Endothelial cell of umbilical vein (primary cell): Measurements from ENCODE around the gene GSTK1. TPM values are rescaled to one million over a fixed set of nuclear protein-coding genes. Genes with fewer than 3 reads are reported as not detected.

Source experiments
- BruUV-seq: library from RNA; stranded (reverse); fragments of 400-500 nt; replicated peaks from 2 replicates; lab custom pipeline; 2021; lab: Mats Ljungman, UMichigan
- CTCF ChIA-PET: fragments of 300-600, 350-600 bp; sonication (Branson Sonifier 250); formaldehyde crosslinking; loops from one replicate; lab custom pipeline; 2021; ENCODE audit warnings: antibody characterized with exemption, inconsistent platforms; lab: Charles Lee
- POLR2A ChIA-PET: fragments of 300-600, 350-600 bp; sonication (Branson Sonifier 250); formaldehyde crosslinking; loops from one replicate; lab custom pipeline; 2021; ENCODE audit warnings: antibody characterized with exemption, inconsistent platforms; lab: Charles Lee
- DNase-seq: peaks from one replicate; pipeline ENCODE4 v3.0.0-alpha.2; 2011; ENCODE audit warnings: low read depth, low spot score
- FAIRE-seq: peaks from 2 replicates; lab custom pipeline; 2011; peaks lifted over from hg19 to GRCh38; lab: Jason Lieb, UNC
- H2AFZ ChIP-seq: 2 replicates; pipeline ENCODE4 v1.6.0; 2012; ENCODE audit warnings: low read depth, low read length, control low read depth, inconsistent platforms
- H3K27ac ChIP-seq: 2 replicates; pipeline ENCODE4 v1.5.1; 2011; ENCODE audit warnings: low read depth, mild to moderate bottlenecking, control low read depth, low read length, moderate library complexity; ENCODE audit not compliant: insufficient read depth
- H3K27me3 ChIP-seq, 2 experiments: 2 replicates each; pipeline versions ENCODE4 v1.6.0 to v1.6.1; 2011; ENCODE audit warnings: low read length in 2 of 2, mixed read lengths in 1 of 2; ENCODE audit not compliant: control insufficient read depth in 2 of 2, insufficient read depth in 2 of 2
- H3K36me3 ChIP-seq, 2 experiments: 2 replicates in 1 of 2; 3 replicates in 1 of 2; pipeline ENCODE4 v1.5.1; 2011; ENCODE audit warnings: low read length in 2 of 2, mild to moderate bottlenecking in 1 of 2, moderate library complexity in 1 of 2; ENCODE audit not compliant: control insufficient read depth in 2 of 2, insufficient read depth in 2 of 2; ENCODE audit errors: extremely low read depth in 1 of 2
- H3K4me1 ChIP-seq: 3 replicates; pipeline ENCODE4 v1.5.1; 2011; ENCODE audit warnings: mild to moderate bottlenecking, low read length; ENCODE audit not compliant: control insufficient read depth, insufficient read depth; ENCODE audit errors: extremely low read depth
- H3K4me2 ChIP-seq: 2 replicates; pipeline ENCODE4 v1.6.1; 2011; ENCODE audit warnings: low read length, control low read depth, mixed read lengths; ENCODE audit not compliant: insufficient read depth
- H3K4me3 ChIP-seq, 3 experiments: fragments of 200-600 bp in 1 of 3; sonication (generic), shearing (Covaris generic) in 1 of 3; replicated peaks in 1 of 3; 2 replicates each; pipeline ENCODE4 v1.5.1; 2011 to 2016; ENCODE audit warnings: control low read depth in 3 of 3, low read length in 3 of 3, mild to moderate bottlenecking in 2 of 3, inconsistent platforms in 1 of 3, low read depth in 1 of 3, moderate library complexity in 1 of 3; ENCODE audit not compliant: insufficient read depth in 1 of 3
- H3K79me2 ChIP-seq: 2 replicates; pipeline ENCODE4 v1.6.0; 2012; ENCODE audit warnings: low read length, inconsistent platforms; ENCODE audit not compliant: control insufficient read depth, insufficient read depth
- H3K9ac ChIP-seq: replicated peaks from 2 replicates; pipeline ENCODE3; 2011; ENCODE audit warnings: low read length, control low read depth; ENCODE audit not compliant: insufficient read depth; ENCODE audit errors: extremely low read depth
- H3K9me1 ChIP-seq: replicated peaks from 3 replicates; pipeline ENCODE4 v1.6.0; 2011; ENCODE audit warnings: mild to moderate bottlenecking, low read length; ENCODE audit not compliant: control insufficient read depth, insufficient read depth; ENCODE audit errors: extremely low read depth
- H3K9me3 ChIP-seq: replicated peaks from 2 replicates; pipeline ENCODE4 v1.5.1; 2012; ENCODE audit warnings: low read length, inconsistent platforms; ENCODE audit not compliant: control insufficient read depth, insufficient read depth
- H4K20me1 ChIP-seq: replicated peaks from 2 replicates; pipeline ENCODE3; 2011; ENCODE audit warnings: mild to moderate bottlenecking, low read length; ENCODE audit not compliant: control insufficient read depth, insufficient read depth; ENCODE audit errors: extremely low read depth
- CTCF ChIP-seq, 2 donors: IDR thresholded peaks; 1 replicate in 1 of 2; 2 replicates in 1 of 2; pipeline ENCODE4 v1.5.1; 2011; ENCODE audit warnings: low read length in 2 of 2, mild to moderate bottlenecking in 2 of 2, moderate library complexity in 2 of 2, control low read depth in 1 of 2, inconsistent platforms in 1 of 2, low read depth in 1 of 2; ENCODE audit not compliant: insufficient read depth in 1 of 2; ENCODE audit errors: extremely low read depth in 1 of 2
- EZH2 ChIP-seq: IDR thresholded peaks from 2 replicates; pipeline ENCODE4 v1.6.1; 2012; ENCODE audit warnings: borderline replicate concordance, low read depth, mild to moderate bottlenecking, moderate library complexity, low read length, inconsistent platforms; ENCODE audit not compliant: severe bottlenecking
- FOS ChIP-seq: IDR thresholded peaks from 2 replicates; pipeline ENCODE4 v1.6.1; 2011; ENCODE audit warnings: mild to moderate bottlenecking, low read length, moderate library complexity, borderline replicate concordance; ENCODE audit not compliant: insufficient read depth
- GATA2 ChIP-seq: IDR thresholded peaks from 2 replicates; pipeline ENCODE4 v1.7.0; 2011; ENCODE audit warnings: low read depth, mild to moderate bottlenecking, moderate library complexity, mixed read lengths, low read length; ENCODE audit not compliant: insufficient read length, insufficient read depth
- JUN ChIP-seq: IDR thresholded peaks from 2 replicates; pipeline ENCODE4 v1.6.1; 2011; ENCODE audit warnings: borderline replicate concordance, low read depth; ENCODE audit not compliant: insufficient read length, insufficient read depth
- MAX ChIP-seq: IDR thresholded peaks from 2 replicates; pipeline ENCODE4 v1.6.1; 2011; ENCODE audit not compliant: insufficient read depth, insufficient read length
- MYC ChIP-seq: IDR thresholded peaks from one replicate; pipeline ENCODE4 v1.6.1; 2011; ENCODE audit warnings: mild to moderate bottlenecking, low read depth, low read length
- POLR2A ChIP-seq: IDR thresholded peaks from 2 replicates; pipeline ENCODE4 v1.6.1; 2012; ENCODE audit warnings: low read depth, mild to moderate bottlenecking, control low read depth, low read length
- dilution Hi-C: fragments of 300-500 bp; cut with MboI; formaldehyde crosslinking; loops from one replicate; pipeline ENCODE4 v1.15.0; 2019; ENCODE audit warnings: low sequenced_read_pairs; ENCODE audit not compliant: extremely low pct_ligation_motif_present
- intact Hi-C: fragments of 100-400 bp; cut with micrococcal nuclease; formaldehyde crosslinking; loops from one replicate; pipeline ENCODE4 v1.10.0; 2022
- polyA plus RNA-seq, 4 experiments: library from polyadenylated mRNA; depleted of rRNA in 3 of 4; stranded (reverse) in 3 of 4; unstranded in 1 of 4; fragments of >200 nt; gene quantifications; 2 replicates each; pipeline versions ENCODE4 v1.2.1 to v1.2.3, GENCODE V29; 2011 to 2012; ENCODE audit warnings: missing spikeins in 1 of 4
- total RNA-seq: library from RNA; stranded (reverse); gene quantifications from 2 replicates; pipeline ENCODE4 v1.2.3, GENCODE V29; 2021

GSTK1 gene
- total and polyA plus RNA-seq, 2 donors (not counting 3 experiments of a cell fraction or from before 2014, with no cell fraction given), result 119 to 132 TPM

- DNase-seq, result no peak
- intact Hi-C loops, result no loop called here
- Histone ChIP-seq H4K20me1 (no peaks in the 10 kb centered on the region), H2AFZ (no peak overlapping the region), H3K9ac (no peak overlapping the region), H3K27me3 (peaks cover 0 to 1% of the 10 kb centered on the region in 2 experiments), H3K27ac (no peak overlapping the region), H3K9me3 (no peaks in the 10 kb centered on the region), H3K9me1 (no peaks in the 10 kb centered on the region), H3K4me2 (no peak overlapping the region), H3K4me1 (no peaks in the 10 kb centered on the region), H3K4me3 (no peak overlapping the region), H3K79me2 (no peaks in the 10 kb centered on the region), H3K36me3 (no peaks in the 10 kb centered on the region)
- POLR2A ChIA-PET, result no interaction called here
- TF ChIP-seq FOS (no peak), JUN (no peak), CTCF (IDR thresholded peaks at IDR 0.05; ENCODE audit: extremely low read depth in 1 of 2, insufficient read depth in 1 of 2, low read depth in 1 of 2, low read length in 2 of 2) (no peak), MYC (no peak), POLR2A (no peak), GATA2 (no peak), EZH2 (no peak), MAX (no peak)
- dilution Hi-C loops, result no loop called here
- no TSS peak for BruUV-seq
- CTCF ChIA-PET, result interaction anchor here (1.7 kb wide), 1 partner anchor 56 kb away, joined by 4 read pairs; no protein-coding TSS in a partner anchor
- FAIRE-seq, result no peak
Measured at GRCh38 chr7:143316492-143316891, 53.3 kb downstream of the GSTK1 start.
